Activated CD4-positive, alpha-beta memory T cell treated with anti-CD3 and anti-CD28 coated beads for 36 hours (primary cell): Measurements from ENCODE around the gene NTRK1. TPM values are rescaled to one million over a fixed set of nuclear protein-coding genes. Genes with fewer than 3 reads are reported as not detected.

Source experiments
- CTCF ChIA-PET: fragments of 350-600 bp; sonication (Branson Sonifier 250); formaldehyde crosslinking; loops from one replicate; lab custom pipeline; 2021; ENCODE audit warnings: antibody characterized with exemption, inconsistent platforms; lab: Charles Lee
- POLR2A ChIA-PET: fragments of 350-600 bp; sonication (Branson Sonifier 250); formaldehyde crosslinking; loops from one replicate; lab custom pipeline; 2021; ENCODE audit warnings: antibody characterized with exemption; lab: Charles Lee
- DNase-seq: peaks from one replicate; pipeline ENCODE4 v3.0.0-alpha.2; 2020
- H3K27ac Mint-ChIP-seq: one replicate; pipeline ENCODE4 v1.8.0; 2021; ENCODE audit warnings: mixed read lengths
- H3K27me3 Mint-ChIP-seq: one replicate; pipeline ENCODE4 v1.8.0; 2021; ENCODE audit warnings: mixed read lengths
- H3K36me3 Mint-ChIP-seq: one replicate; pipeline ENCODE4 v1.8.0; 2021; ENCODE audit warnings: mixed read lengths
- H3K4me1 Mint-ChIP-seq: one replicate; pipeline ENCODE4 v1.8.0; 2021; ENCODE audit warnings: low read depth, mixed read lengths
- H3K4me3 Mint-ChIP-seq: one replicate; pipeline ENCODE4 v1.8.0; 2021; ENCODE audit warnings: mild to moderate bottlenecking, mixed read lengths
- H3K9me3 Mint-ChIP-seq: one replicate; pipeline ENCODE4 v1.8.0; 2021; ENCODE audit warnings: mixed read lengths
- intact Hi-C: fragments of 100-400 bp; cut with micrococcal nuclease; formaldehyde crosslinking; loops from one replicate; pipeline ENCODE4 v1.15.1; 2023
- total RNA-seq, 2 experiments: library from RNA; stranded (reverse); gene quantifications; one replicate each; pipeline ENCODE4 v1.2.3, GENCODE V29; 2021

Gene NTRK1
- total RNA-seq, 2 experiments from 2014 or later, result 6.4 to 6.7 TPM

DNA sequence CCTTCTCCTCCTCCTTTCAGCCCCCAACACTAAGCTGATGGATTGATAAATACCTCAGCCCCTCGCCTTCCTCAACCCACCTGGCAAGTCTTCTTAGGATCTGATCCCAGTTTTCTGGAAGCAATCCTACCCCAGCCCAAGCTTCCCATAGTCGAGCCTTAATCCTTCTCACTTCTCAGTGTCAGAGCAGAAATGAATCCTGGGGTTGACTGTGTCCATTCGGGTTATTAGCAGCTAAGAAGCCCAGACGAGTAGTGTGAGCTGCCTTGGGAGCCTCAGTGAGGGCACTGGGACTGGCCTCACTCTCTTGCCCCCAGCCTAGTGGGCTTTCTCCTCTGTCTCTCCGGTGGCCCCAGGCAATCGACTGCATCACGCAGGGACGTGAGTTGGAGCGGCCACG lies 20.4 kb downstream of the NTRK1 start:
- intact Hi-C loops, result no loop called here
- H3K4me3 Mint-ChIP-seq, result no peak overlapping the region
- no peak for DNase-seq
- no peaks in the 10 kb centered on the region for H3K36me3 Mint-ChIP-seq
- CTCF ChIA-PET, result interaction anchor here (1.1 to 2.2 kb wide), 4 partner anchors 8 to 191 kb away, joined by 3 to 17 read pairs (median 4); partner anchors contain the start of gene NTRK1
- H3K4me1 Mint-ChIP-seq, result no peaks in the 10 kb centered on the region
- peaks cover 28% of the 10 kb centered on the region for H3K27me3 Mint-ChIP-seq
- no peaks in the 10 kb centered on the region for H3K9me3 Mint-ChIP-seq
- POLR2A ChIA-PET, result interaction anchor here (0.6 kb wide), 1 partner anchor 52 kb away, joined by 3 read pairs; no protein-coding TSS in a partner anchor
- H3K27ac Mint-ChIP-seq, result no peak overlapping the region

GRCh38 chr1:156881663-156882062 lies 21.0 kb downstream of the NTRK1 start:
- intact Hi-C loops, result no loop called here
- no peaks in the 10 kb centered on the region for H3K9me3 Mint-ChIP-seq
- H3K27me3 Mint-ChIP-seq, result peaks cover 30% of the 10 kb centered on the region
- ChIA-PET CTCF (interaction anchor here (1.3 to 2.2 kb wide), 3 partner anchors 8 to 43 kb away, joined by 4 to 17 read pairs (median 4); partner anchors contain the start of gene NTRK1), POLR2A (interaction anchor here (0.6 kb wide), 1 partner anchor 52 kb away, joined by 3 read pairs; no protein-coding TSS in a partner anchor)
- no peak overlapping the region for H3K27ac Mint-ChIP-seq
- no peak for DNase-seq
- H3K4me1 Mint-ChIP-seq, result no peaks in the 10 kb centered on the region
- no peaks in the 10 kb centered on the region for H3K36me3 Mint-ChIP-seq
- H3K4me3 Mint-ChIP-seq, result no peak overlapping the region

DNA sequence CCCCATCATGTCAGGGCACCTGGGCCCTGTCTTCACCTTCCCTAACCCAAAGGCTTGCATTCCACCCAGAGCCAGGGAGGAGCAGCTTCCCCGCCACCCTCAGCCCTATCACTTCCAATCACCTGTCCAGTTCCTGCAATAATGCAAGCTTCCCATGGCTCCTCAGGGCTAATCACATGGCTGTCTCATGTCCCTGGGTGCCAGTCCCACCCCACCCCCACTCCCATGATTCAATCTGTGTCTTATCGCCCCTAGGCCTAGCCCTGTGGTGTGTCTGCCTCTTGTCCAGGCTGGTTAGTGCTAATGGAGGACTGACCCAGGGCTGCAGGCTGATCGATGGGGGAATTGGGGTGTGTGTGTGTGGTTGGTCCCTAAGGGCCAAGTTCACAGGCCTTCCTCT lies 21.9 kb downstream of the NTRK1 start:
- POLR2A ChIA-PET, result no interaction called here
- Mint-ChIP-seq H3K27me3 (peaks cover 33% of the 10 kb centered on the region), H3K4me1 (no peaks in the 10 kb centered on the region), H3K36me3 (no peaks in the 10 kb centered on the region), H3K4me3 (no peak overlapping the region), H3K9me3 (no peaks in the 10 kb centered on the region), H3K27ac (no peak overlapping the region)
- intact Hi-C loops, result no loop called here
- DNase-seq, result no peak
- CTCF ChIA-PET, result no interaction called here

GRCh38 chr1:156883919-156884318 lies 23.3 kb downstream of the NTRK1 start:
- H3K9me3 Mint-ChIP-seq, result no peaks in the 10 kb centered on the region
- POLR2A ChIA-PET, result no interaction called here
- CTCF ChIA-PET, result interaction anchor here (0.9 to 3.3 kb wide), 2 partner anchors 24 to 158 kb away, joined by 3 to 16 read pairs; partner anchors contain the start of gene NTRK1
- H3K27ac Mint-ChIP-seq, result no peak overlapping the region
- peaks cover 33% of the 10 kb centered on the region for H3K27me3 Mint-ChIP-seq
- H3K4me1 Mint-ChIP-seq, result no peaks in the 10 kb centered on the region
- H3K4me3 Mint-ChIP-seq, result no peak overlapping the region
- no peak for DNase-seq
- intact Hi-C loops, result no loop called here
- no peaks in the 10 kb centered on the region for H3K36me3 Mint-ChIP-seq

GRCh38 chr1:156884560-156885184 lies 24.0 kb downstream of the NTRK1 start:
- POLR2A ChIA-PET, result no interaction called here
- peaks cover 31% of the 10 kb centered on the region for H3K27me3 Mint-ChIP-seq

DNA sequence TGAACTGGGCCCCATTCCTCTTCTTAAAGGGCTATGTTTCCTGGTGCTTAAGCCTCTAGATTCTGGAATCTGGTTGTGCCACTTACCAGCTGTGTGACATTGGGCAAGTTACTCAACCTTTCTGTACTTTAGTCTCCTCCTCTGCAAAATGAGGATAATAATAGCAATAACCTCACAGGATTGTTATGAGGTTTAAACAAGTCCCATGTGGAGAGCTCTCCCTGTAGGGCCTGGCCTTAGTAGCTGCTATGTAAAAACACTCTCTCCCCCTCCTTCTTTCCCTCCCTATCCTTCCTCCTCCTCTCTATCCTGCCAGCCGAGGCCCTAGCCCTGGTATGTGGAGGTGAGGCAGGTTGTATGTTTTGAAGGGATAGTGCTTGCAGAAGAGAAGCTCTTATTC lies 24.6 kb downstream of the NTRK1 start:
- ChIA-PET CTCF (interaction anchor here (3.3 to 9.3 kb wide), 2 partner anchors 25 to 49 kb away, joined by 16 to 137 read pairs; partner anchors contain the start of gene NTRK1), POLR2A (no interaction called here)
- Mint-ChIP-seq H3K9me3 (no peaks in the 10 kb centered on the region), H3K27ac (no peak overlapping the region), H3K4me1 (no peaks in the 10 kb centered on the region), H3K36me3 (no peaks in the 10 kb centered on the region), H3K4me3 (no peak overlapping the region), H3K27me3 (peaks cover 31% of the 10 kb centered on the region)
- intact Hi-C loops, result no loop called here
- no peak for DNase-seq

More at GRCh38 chr1:156884560-156885184, 24.0 kb downstream of the NTRK1 start:
- intact Hi-C loops, result no loop called here
- Mint-ChIP-seq H3K36me3 (no peaks in the 10 kb centered on the region), H3K9me3 (no peaks in the 10 kb centered on the region), H3K4me1 (no peaks in the 10 kb centered on the region), H3K4me3 (no peak overlapping the region), H3K27ac (no peak overlapping the region)
- CTCF ChIA-PET, result interaction anchor here (0.9 to 9.3 kb wide), 3 partner anchors 24 to 158 kb away, joined by 3 to 137 read pairs (median 16); partner anchors contain the start of gene NTRK1
- DNase-seq, result no peak

DNA sequence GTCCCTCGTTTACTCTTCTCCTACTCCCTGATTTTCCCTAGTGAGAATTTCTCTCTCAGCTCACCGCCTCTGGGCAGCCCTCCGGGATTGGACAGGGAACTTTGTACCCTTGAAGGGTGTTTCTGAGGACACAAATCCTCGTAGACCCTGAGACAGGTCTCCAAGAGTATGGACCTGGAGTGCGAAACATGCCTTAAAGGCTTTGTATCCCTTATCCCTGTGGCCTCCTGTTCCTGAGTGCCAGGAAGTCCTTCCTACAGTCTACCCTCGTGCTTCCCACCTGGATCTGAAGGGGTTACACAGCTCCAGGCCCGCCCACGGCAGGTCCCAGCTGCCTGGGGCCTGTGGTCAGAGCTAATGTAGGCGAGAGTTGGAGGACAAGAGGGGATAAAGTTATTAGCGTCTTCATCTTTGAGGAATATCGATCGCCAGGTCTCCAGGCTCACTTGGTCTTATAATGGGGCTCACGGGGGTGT lies 25.3 kb downstream of the NTRK1 start:
- DNase-seq, result no peak
- CTCF ChIA-PET, result interaction anchor here (3.0 to 9.3 kb wide), 3 partner anchors 26 to 196 kb away, joined by 13 to 137 read pairs (median 16); partner anchors contain the start of gene NTRK1
- intact Hi-C loops, result no loop called here
- no peaks in the 10 kb centered on the region for H3K36me3 Mint-ChIP-seq
- H3K4me3 Mint-ChIP-seq, result no peak overlapping the region
- no peaks in the 10 kb centered on the region for H3K9me3 Mint-ChIP-seq
- H3K27ac Mint-ChIP-seq, result no peak overlapping the region
- peaks cover 35% of the 10 kb centered on the region for H3K27me3 Mint-ChIP-seq
- H3K4me1 Mint-ChIP-seq, result no peaks in the 10 kb centered on the region
- POLR2A ChIA-PET, result no interaction called here

DNA sequence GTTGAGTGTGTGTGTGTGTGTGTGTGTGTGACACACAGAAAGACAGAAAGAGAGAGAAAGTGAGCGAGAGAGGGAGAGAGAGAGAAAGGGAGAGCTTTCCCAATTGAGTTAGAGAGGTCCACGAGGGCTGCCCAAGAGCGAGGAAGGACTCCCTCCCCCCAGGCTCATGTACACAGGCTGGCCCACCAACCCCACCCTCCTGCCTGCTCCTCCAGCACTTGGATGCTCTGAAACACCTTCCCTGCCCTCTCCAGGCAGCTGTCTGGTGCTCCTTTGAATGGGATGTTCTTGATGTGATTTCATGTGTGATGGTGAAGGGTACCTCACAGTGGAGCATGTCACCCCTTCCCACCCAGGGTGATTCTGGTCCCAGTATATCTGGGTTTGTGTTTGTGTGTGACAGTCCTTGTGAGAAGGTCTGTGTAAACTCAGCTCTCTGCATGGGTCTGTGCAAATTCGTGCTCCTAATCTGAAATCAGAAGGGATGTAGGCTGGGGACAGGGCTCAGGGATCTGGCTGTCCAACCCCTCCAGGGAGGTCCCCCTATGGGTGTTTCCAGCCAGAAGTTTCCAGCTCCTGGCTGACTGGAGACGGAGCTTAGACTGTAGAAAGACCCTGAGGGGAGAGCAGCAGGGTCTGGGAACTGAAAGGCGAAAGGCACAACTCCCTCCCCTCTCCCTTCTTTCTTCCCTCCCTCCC lies 26.1 kb downstream of the NTRK1 start:
- intact Hi-C loops, result no loop called here
- Mint-ChIP-seq H3K4me1 (peaks cover 2% of the 10 kb centered on the region), H3K4me3 (no peak overlapping the region), H3K27ac (no peak overlapping the region), H3K9me3 (no peaks in the 10 kb centered on the region), H3K27me3 (peaks cover 43% of the 10 kb centered on the region), H3K36me3 (no peaks in the 10 kb centered on the region)
- ChIA-PET CTCF (interaction anchor here (0.8 to 9.3 kb wide), 5 partner anchors 26 to 197 kb away, joined by 3 to 137 read pairs (median 13); partner anchors contain the start of gene NTRK1), POLR2A (no interaction called here)
- no peak for DNase-seq

DNA sequence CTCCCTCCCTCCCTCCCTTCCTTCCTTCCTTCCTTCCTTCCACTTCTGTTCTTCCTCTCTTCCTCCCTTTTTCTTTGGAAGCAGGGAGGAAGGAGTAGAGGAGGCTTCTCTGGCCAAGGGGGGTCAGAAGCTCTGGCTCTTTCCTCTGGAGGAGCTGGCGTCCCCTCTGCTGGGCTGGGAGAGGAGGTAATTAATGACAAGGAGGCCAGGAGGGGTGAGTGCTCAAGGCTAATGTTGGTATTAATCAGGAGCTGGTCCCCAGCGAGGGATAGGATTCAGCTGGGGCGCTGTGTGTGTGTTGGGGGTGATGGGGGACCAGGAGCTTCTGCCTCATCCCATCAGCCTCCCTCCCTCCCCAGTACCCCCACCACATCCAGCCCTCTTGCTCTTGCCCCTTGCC lies 26.7 kb downstream of the NTRK1 start:
- DNase-seq, result no peak
- no peak overlapping the region for H3K4me3 Mint-ChIP-seq
- H3K27me3 Mint-ChIP-seq, result peaks cover 40% of the 10 kb centered on the region
- intact Hi-C loops, result no loop called here
- peaks cover 7% of the 10 kb centered on the region for H3K4me1 Mint-ChIP-seq
- POLR2A ChIA-PET, result no interaction called here
- no peaks in the 10 kb centered on the region for H3K36me3 Mint-ChIP-seq
- no peak overlapping the region for H3K27ac Mint-ChIP-seq
- CTCF ChIA-PET, result interaction anchor here (0.8 to 9.3 kb wide), 4 partner anchors 41 to 198 kb away, joined by 3 to 137 read pairs (median 8); no protein-coding TSS in a partner anchor
- H3K9me3 Mint-ChIP-seq, result no peaks in the 10 kb centered on the region

- CTCF ChIA-PET, result interaction anchor here (1.8 to 9.3 kb wide), 3 partner anchors 51 to 198 kb away, joined by 4 to 137 read pairs (median 13); no protein-coding TSS in a partner anchor
These were observed 27.1 kb downstream of the NTRK1 start for GRCh38 chr1:156887734-156888133.

DNA sequence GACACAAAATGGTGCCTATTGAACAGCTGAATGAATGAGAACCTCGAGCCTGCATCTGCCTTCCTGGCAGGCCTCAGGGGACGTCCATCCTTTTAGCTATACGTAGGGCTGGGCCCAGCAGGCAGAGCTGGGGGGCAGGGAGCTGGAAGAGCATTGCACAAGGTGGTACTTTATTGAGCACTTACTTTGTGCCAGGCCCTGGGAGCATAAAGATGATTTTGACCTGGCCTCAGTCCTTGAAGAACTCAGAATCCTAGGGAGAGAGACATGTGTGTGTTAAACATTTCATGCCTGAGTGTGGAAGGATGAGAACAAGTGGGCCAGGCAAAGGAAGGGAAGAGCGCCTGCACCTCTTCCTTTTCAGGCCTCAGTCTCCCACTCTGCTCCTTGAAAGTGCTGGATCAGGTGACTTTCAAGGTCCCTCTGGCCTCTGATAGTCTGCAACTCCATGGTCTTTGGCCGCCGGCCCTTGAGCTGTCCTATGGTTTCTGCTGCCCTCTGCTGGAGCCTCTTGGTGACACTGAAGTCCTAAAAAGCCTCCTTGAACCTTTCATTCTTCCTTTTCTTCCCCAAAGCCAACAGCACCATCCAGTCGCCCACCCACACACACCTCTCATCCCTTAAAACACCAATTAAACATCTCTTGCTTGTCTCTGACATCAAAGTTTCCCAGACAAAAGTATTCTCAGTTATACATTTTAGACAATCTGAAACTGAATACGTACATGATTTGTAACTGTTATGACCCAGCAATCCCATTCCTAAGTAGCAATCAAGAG lies 29.3 kb downstream of the NTRK1 start:
- H3K36me3 Mint-ChIP-seq, result no peaks in the 10 kb centered on the region
- H3K4me1 Mint-ChIP-seq, result peaks cover 10% of the 10 kb centered on the region
- intact Hi-C loops, result loop anchor here (1.0 to 10.0 kb wide), 5 partner anchors 29 to 205 kb away; partner anchors contain the start of gene NTRK1
- DNase-seq, result peak; percentile 74
- POLR2A ChIA-PET, result interaction anchor here (1.2 kb wide), 1 partner anchor 32 kb away, joined by 3 read pairs; no protein-coding TSS in a partner anchor
- no peaks in the 10 kb centered on the region for H3K9me3 Mint-ChIP-seq
- CTCF ChIA-PET, result interaction anchor here (0.7 to 9.3 kb wide), 36 partner anchors 8 to 229 kb away, joined by 3 to 137 read pairs (median 5); partner anchors contain the start of genes INSRR, ISG20L2, LRRC71 and METTL25B
- H3K27ac Mint-ChIP-seq, result no peak overlapping the region
- H3K4me3 Mint-ChIP-seq, result no peak overlapping the region
- peaks cover 42% of the 10 kb centered on the region for H3K27me3 Mint-ChIP-seq

More at GRCh38 chr1:156887734-156888133, 27.1 kb downstream of the NTRK1 start:
- Mint-ChIP-seq H3K4me1 (peaks cover 7% of the 10 kb centered on the region), H3K9me3 (no peaks in the 10 kb centered on the region), H3K27ac (no peak overlapping the region), H3K27me3 (peaks cover 40% of the 10 kb centered on the region), H3K36me3 (no peaks in the 10 kb centered on the region), H3K4me3 (no peak overlapping the region)
- DNase-seq, result no peak
- intact Hi-C loops, result no loop called here
- POLR2A ChIA-PET, result no interaction called here
